ENCODE results near the gene EEF1E1.
"Not testable (repeated sequence)": the region's sequence is repeated elsewhere in the genome, so short reads cannot be mapped to it uniquely, and the experiment has no call there.

EEF1E1 gene

GRCh38 chr6:8061736-8062135, 40.6 kb downstream of the EEF1E1 start:
- DNase-seq, result no peak

GRCh38 chr6:8060346-8060745, 42.0 kb downstream of the EEF1E1 start:
- no peak for DNase-seq

DNA sequence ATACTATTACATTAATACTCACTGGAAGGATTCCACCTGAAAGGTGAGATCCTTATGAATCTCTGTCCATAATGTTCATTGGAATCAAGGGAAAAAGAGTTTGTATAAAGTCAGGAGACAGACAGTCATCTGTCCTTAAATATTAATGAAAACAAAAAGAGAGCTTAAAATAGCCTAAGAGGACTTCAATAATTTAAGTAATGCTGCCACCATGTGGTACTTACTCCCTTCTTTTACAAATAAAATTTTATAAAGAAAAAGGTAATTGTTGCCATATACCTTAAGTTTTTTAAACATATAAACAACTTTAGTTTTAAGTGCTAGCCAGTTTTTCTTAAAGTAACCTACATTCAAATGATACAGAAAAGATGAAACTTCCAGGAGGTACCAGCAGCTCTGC, 43.2 kb downstream of the EEF1E1 start:
- DNase-seq, result no peak

DNA sequence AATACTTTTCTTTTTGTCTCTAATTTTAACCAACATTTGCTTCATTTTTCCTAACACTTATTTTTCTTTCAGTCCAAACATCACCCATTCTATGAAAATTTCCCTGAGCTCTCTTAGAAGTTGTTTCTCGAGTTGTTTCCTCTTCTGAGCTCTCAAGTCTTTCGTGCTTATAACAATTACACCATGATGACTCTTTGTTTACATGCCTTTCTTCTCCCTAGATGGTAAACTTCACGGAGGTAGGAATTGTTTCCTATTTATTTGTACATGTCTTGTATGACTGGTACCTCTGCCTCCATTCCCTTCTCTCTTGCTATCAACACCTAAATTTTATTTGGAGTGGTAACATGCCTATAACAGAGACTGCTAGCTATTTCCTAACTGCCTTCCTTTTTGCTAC, 44.6 kb downstream of the EEF1E1 start:
- DNase-seq, result no peak

DNA sequence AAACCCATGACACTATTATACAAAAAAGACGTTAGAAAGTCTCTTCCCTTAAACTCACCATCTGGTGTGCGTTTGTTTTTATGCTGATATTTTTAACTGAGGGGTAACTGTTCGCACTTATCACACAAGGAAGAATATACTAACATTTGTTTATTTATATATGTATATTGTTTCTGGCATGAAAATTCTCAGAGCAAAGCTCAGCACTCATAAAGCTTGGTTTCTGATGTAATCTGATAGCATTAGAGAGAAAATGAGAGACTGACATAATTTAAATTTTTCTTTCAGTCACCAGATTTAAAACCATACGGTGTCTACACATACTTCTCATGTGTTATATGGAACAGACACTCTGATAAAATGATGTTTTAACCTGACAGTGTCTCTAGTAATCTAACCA, 45.1 kb downstream of the EEF1E1 start:
- DNase-seq, result no peak

- DNase-seq, result no peak
Measured at GRCh38 chr6:8054276-8054675, 48.1 kb downstream of the EEF1E1 start.

GRCh38 chr6:8047541-8048292, 54.6 kb downstream of the EEF1E1 start:
- DNase-seq, result no peak

- not testable (repeated sequence) for DNase-seq
Measured at GRCh38 chr6:8045769-8046168, 56.6 kb downstream of the EEF1E1 start.

DNA sequence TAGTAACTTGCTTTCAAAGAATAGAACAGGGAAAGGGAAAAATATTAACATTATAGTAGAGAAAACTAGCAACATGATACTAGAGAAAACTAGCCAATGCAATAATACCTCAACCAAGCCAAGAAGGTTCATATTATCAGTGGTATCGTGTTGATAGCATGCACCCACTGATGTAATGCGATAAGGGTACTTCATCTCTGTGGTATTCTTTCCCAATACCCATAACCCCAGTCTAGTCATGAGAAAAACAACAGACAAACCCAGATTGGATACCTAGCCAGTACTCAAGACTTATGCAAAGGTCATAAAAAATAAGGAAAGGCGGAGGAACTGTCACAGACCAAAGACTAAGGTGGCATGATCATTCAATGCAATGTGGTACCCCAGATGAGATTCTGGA, 59.1 kb downstream of the EEF1E1 start:
- DNase-seq, result no peak

GRCh38 chr6:8041913-8042583, 60.3 kb downstream of the EEF1E1 start:
- DNase-seq, result no peak

DNA sequence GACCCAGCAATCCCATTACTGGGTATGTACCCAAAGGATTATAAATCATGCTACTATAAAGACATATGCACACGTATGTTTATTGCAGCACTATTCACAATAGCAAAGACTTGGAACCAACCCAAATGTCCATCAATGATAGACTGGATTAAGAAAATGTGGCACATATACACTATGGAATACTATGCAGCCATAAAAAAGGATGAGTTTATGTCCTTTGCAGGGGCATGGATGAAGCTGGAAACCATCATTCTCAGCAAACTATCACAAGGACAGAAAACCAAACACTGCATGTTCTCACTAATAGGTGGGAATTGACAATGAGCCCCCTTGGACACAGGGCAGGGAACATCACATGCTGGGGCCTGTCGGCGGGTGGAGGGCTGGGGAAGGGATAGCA, 68.2 kb downstream of the EEF1E1 start:
- DNase-seq, result not testable (repeated sequence)

GRCh38 chr6:8030920-8031319, 71.4 kb downstream of the EEF1E1 start:
- no peak for DNase-seq
